ENCODE results near the gene MMP1.

The MMP1 gene
- 0 reads per million in 9 experiments for total RNA-seq

- H3K27me3 Mint-ChIP-seq = peaks cover 0 to 7% of the 10 kb centered on the region in 2 donors
- no peak within 1 kb of the TSS for H3K4me3 Mint-ChIP-seq
- no peaks in the 10 kb centered on the region for H3K36me3 Mint-ChIP-seq (ENCODE audit: insufficient read depth)
- no peak for DNase-seq
- H3K4me1 Mint-ChIP-seq (ENCODE audit: low read depth in 2 of 2) = no peaks in the 10 kb centered on the region
- ATAC-seq (replicated peaks) = no peak
- H3K9me3 Mint-ChIP-seq = no peaks in the 10 kb centered on the region
- no peak within 1 kb of the TSS for H3K27ac Mint-ChIP-seq
Observed at GRCh38 chr11:102798012-102798746, at the start of gene MMP1. MMP1 (minus strand) TSS chr11:102798160; CDS start chr11:102798092, 68 bp downstream.

GRCh38 chr11:102846292-102846691 lies 48.3 kb upstream of the MMP1 start:
- no peaks in the 10 kb centered on the region for H3K36me3 Mint-ChIP-seq (ENCODE audit: insufficient read depth)
- peaks cover 0 to 8% of the 10 kb centered on the region in 2 donors for H3K27me3 Mint-ChIP-seq
- ATAC-seq (replicated peaks) (no peak), DNase-seq (no peak)
- no peak overlapping the region for H3K27ac Mint-ChIP-seq
- no peaks in the 10 kb centered on the region for H3K4me1 Mint-ChIP-seq (ENCODE audit: low read depth in 2 of 2)
- no peaks in the 10 kb centered on the region for H3K9me3 Mint-ChIP-seq
- H3K4me3 Mint-ChIP-seq = no peak overlapping the region

GRCh38 chr11:102843489-102843888 lies 45.5 kb upstream of the MMP1 start, which contains the start of gene MMP3:
MMP3 (minus strand) TSS chr11:102843609; CDS start chr11:102843546, 63 bp downstream.
- Mint-ChIP-seq H3K27ac (no peak within 1 kb of the TSS), H3K9me3 (no peaks in the 10 kb centered on the region), H3K36me3 (ENCODE audit: insufficient read depth) (no peaks in the 10 kb centered on the region), H3K4me3 (no peak within 1 kb of the TSS), H3K27me3 (peaks cover 0 to 8% of the 10 kb centered on the region in 2 donors), H3K4me1 (ENCODE audit: low read depth in 2 of 2) (no peaks in the 10 kb centered on the region)
- DNase-seq (no peak), ATAC-seq (replicated peaks) (no peak)

- ATAC-seq (replicated peaks) = no peak
- Mint-ChIP-seq H3K27me3 (peaks cover 0 to 8% of the 10 kb centered on the region in 2 donors), H3K36me3 (ENCODE audit: insufficient read depth) (no peaks in the 10 kb centered on the region), H3K4me3 (no peak overlapping the region), H3K27ac (no peak overlapping the region), H3K4me1 (ENCODE audit: low read depth in 2 of 2) (no peaks in the 10 kb centered on the region), H3K9me3 (no peaks in the 10 kb centered on the region)
- no peak for DNase-seq
Observed at GRCh38 chr11:102842930-102843329, 45.0 kb upstream of the MMP1 start.

- no peak for DNase-seq
- Mint-ChIP-seq H3K27ac (no peak overlapping the region), H3K36me3 (ENCODE audit: insufficient read depth) (no peaks in the 10 kb centered on the region), H3K9me3 (no peaks in the 10 kb centered on the region), H3K4me1 (ENCODE audit: low read depth in 2 of 2) (no peaks in the 10 kb centered on the region), H3K4me3 (no peak overlapping the region), H3K27me3 (peaks cover 0 to 8% of the 10 kb centered on the region in 2 donors)
- no peak for ATAC-seq (replicated peaks)
Observed at GRCh38 chr11:102840018-102840417, 42.1 kb upstream of the MMP1 start.

- Mint-ChIP-seq H3K4me1 (ENCODE audit: low read depth in 2 of 2) (no peaks in the 10 kb centered on the region), H3K9me3 (no peaks in the 10 kb centered on the region), H3K4me3 (no peak overlapping the region), H3K27ac (no peak overlapping the region), H3K27me3 (peaks cover 0 to under 1% of the 10 kb centered on the region in 2 donors), H3K36me3 (ENCODE audit: insufficient read depth) (no peaks in the 10 kb centered on the region)
- DNase-seq = no peak
- ATAC-seq (replicated peaks) = no peak
Observed at GRCh38 chr11:102837646-102838045, 39.7 kb upstream of the MMP1 start.

GRCh38 chr11:102837156-102837555 lies 39.2 kb upstream of the MMP1 start:
- no peak overlapping the region for H3K27ac Mint-ChIP-seq
- DNase-seq = no peak
- H3K27me3 Mint-ChIP-seq = peaks cover 1 to 6% of the 10 kb centered on the region in 2 donors
- no peaks in the 10 kb centered on the region for H3K9me3 Mint-ChIP-seq
- no peaks in the 10 kb centered on the region for H3K4me1 Mint-ChIP-seq (ENCODE audit: low read depth in 2 of 2)
- no peak for ATAC-seq (replicated peaks)
- H3K36me3 Mint-ChIP-seq (ENCODE audit: insufficient read depth) = no peaks in the 10 kb centered on the region
- H3K4me3 Mint-ChIP-seq = no peak overlapping the region

GRCh38 chr11:102836290-102836875 lies 38.4 kb upstream of the MMP1 start:
- DNase-seq (no peak), ATAC-seq (replicated peaks) (no peak)
- H3K4me1 Mint-ChIP-seq (ENCODE audit: low read depth in 2 of 2) = no peaks in the 10 kb centered on the region
- no peak overlapping the region for H3K4me3 Mint-ChIP-seq
- H3K9me3 Mint-ChIP-seq = no peaks in the 10 kb centered on the region
- H3K27ac Mint-ChIP-seq = no peak overlapping the region
- H3K36me3 Mint-ChIP-seq (ENCODE audit: insufficient read depth) = no peaks in the 10 kb centered on the region
- peaks cover 9 to 13% of the 10 kb centered on the region in 2 donors for H3K27me3 Mint-ChIP-seq

GRCh38 chr11:102833731-102834130 lies 35.8 kb upstream of the MMP1 start:
- Mint-ChIP-seq H3K27me3 (peaks cover 18 to 32% of the 10 kb centered on the region in 2 donors), H3K9me3 (no peaks in the 10 kb centered on the region), H3K27ac (no peak overlapping the region), H3K36me3 (ENCODE audit: insufficient read depth) (no peaks in the 10 kb centered on the region), H3K4me1 (ENCODE audit: low read depth in 2 of 2) (no peaks in the 10 kb centered on the region), H3K4me3 (no peak overlapping the region)
- DNase-seq = no peak
- no peak for ATAC-seq (replicated peaks)

GRCh38 chr11:102832612-102833011 lies 34.7 kb upstream of the MMP1 start:
- Mint-ChIP-seq H3K27ac (no peak overlapping the region), H3K4me1 (ENCODE audit: low read depth in 2 of 2) (no peaks in the 10 kb centered on the region), H3K27me3 (peaks cover 18 to 32% of the 10 kb centered on the region in 2 donors), H3K9me3 (no peaks in the 10 kb centered on the region), H3K4me3 (no peak overlapping the region), H3K36me3 (ENCODE audit: insufficient read depth) (no peaks in the 10 kb centered on the region)
- DNase-seq (no peak), ATAC-seq (replicated peaks) (no peak)

- H3K9me3 Mint-ChIP-seq = no peaks in the 10 kb centered on the region
- H3K27ac Mint-ChIP-seq = no peak overlapping the region
- no peak for ATAC-seq (replicated peaks)
- H3K4me3 Mint-ChIP-seq = no peak overlapping the region
- H3K4me1 Mint-ChIP-seq (ENCODE audit: low read depth in 2 of 2) = no peaks in the 10 kb centered on the region
- H3K36me3 Mint-ChIP-seq (ENCODE audit: insufficient read depth) = no peaks in the 10 kb centered on the region
- peaks cover 22 to 40% of the 10 kb centered on the region in 2 donors for H3K27me3 Mint-ChIP-seq
- DNase-seq = no peak
Observed at GRCh38 chr11:102831489-102832440, 33.8 kb upstream of the MMP1 start.

GRCh38 chr11:102831128-102831488 lies 33.1 kb upstream of the MMP1 start:
- H3K4me3 Mint-ChIP-seq = no peak overlapping the region
- H3K27ac Mint-ChIP-seq = no peak overlapping the region
- no peaks in the 10 kb centered on the region for H3K9me3 Mint-ChIP-seq
- no peaks in the 10 kb centered on the region for H3K4me1 Mint-ChIP-seq (ENCODE audit: low read depth in 2 of 2)
- DNase-seq (no peak), ATAC-seq (replicated peaks) (no peak)
- no peaks in the 10 kb centered on the region for H3K36me3 Mint-ChIP-seq (ENCODE audit: insufficient read depth)
- peaks cover 22 to 47% of the 10 kb centered on the region in 2 donors for H3K27me3 Mint-ChIP-seq

GRCh38 chr11:102830001-102830727 lies 32.2 kb upstream of the MMP1 start:
- Mint-ChIP-seq H3K27ac (no peak overlapping the region), H3K27me3 (peaks cover 22 to 47% of the 10 kb centered on the region in 2 donors), H3K4me1 (ENCODE audit: low read depth in 2 of 2) (no peaks in the 10 kb centered on the region), H3K4me3 (no peak overlapping the region), H3K36me3 (ENCODE audit: insufficient read depth) (no peaks in the 10 kb centered on the region), H3K9me3 (no peaks in the 10 kb centered on the region)
- DNase-seq = no peak
- ATAC-seq (replicated peaks) = no peak
